HG03521 (cell line): ENCODE data around the gene C6orf132.
"Not testable (repeated sequence)": the region's sequence is repeated elsewhere in the genome, so short reads cannot be mapped to it uniquely, and the experiment has no call there.

Experiments
- ATAC-seq: cut with Tn5 transposase; IDR thresholded peaks from one replicate; pipeline ENCODE4 v1.9.1; 2021; ENCODE audit warnings: mild to moderate bottlenecking, moderate library complexity; ENCODE audit not compliant: unreplicated experiment

C6orf132 gene

DNA sequence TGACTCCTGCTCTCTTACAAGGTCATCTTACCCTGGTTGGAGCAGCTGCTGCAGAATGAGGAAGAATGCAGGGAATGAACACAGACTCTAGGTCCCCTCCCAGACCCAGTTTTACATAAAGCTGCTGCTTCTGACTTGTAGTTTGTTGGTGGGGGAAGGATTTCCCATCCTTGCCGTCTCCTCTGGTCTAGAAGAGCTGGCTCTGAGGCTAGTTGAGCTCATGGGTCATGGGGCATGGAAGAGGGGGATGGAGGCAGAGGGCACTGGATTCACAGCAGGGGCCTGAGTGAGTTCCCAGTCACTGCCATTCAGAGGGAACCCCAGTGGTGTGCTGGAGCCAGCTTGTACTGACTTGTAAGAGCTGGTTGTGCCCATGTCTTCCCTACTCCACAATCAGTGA is 21.6 kb upstream of the C6orf132 start:
- ATAC-seq = no peak

DNA sequence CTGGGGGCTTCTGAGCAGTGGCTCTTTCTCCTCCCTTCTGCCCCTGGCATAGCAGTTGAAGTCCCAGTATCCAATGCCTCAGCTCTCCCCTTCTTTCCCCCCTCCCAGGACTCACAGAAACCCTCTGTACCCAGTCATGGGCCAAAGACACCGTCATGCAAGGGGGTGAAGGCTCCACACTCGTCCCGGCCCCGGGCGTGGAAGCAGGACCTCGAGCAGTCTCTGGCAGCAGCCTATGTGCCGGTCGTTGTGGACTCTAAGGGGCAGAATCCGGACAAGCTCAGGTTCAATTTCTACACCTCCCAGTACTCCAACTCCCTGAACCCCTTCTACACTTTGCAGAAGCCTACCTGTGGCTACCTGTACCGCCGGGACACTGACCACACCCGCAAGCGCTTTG is 20.4 kb upstream of the C6orf132 start:
- ATAC-seq = no peak

GRCh38 chr6:42162384-42162783 is 20.0 kb upstream of the C6orf132 start:
- no peak for ATAC-seq

- no peak for ATAC-seq
Measured at GRCh38 chr6:42159431-42160024, 17.1 kb upstream of the C6orf132 start.

- no peak for ATAC-seq
Measured at GRCh38 chr6:42158631-42159030, 16.2 kb upstream of the C6orf132 start.

GRCh38 chr6:42158011-42158410 is 15.6 kb upstream of the C6orf132 start:
- no peak for ATAC-seq

DNA sequence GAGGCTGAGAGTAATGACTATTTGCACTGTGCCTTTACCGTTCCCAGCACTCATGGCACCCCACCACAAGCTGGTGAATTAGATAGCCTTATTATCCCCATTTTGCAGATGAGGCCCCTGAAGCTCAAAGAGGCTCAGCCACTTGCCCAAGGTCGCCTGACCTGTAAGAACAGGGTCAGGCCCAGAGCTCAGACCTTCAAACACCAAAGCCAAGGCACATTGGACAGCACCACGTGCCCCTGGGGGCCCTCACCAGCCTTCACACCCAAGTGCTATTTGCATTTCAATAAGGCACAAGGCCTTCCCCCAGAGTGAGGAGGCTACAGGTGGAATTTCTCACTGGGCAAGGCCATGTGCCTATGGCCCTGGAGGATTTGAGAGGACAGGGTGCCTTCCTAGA is 14.2 kb upstream of the C6orf132 start:
- ATAC-seq = no peak

GRCh38 chr6:42155293-42155692 is 12.9 kb upstream of the C6orf132 start:
- ATAC-seq = no peak

DNA sequence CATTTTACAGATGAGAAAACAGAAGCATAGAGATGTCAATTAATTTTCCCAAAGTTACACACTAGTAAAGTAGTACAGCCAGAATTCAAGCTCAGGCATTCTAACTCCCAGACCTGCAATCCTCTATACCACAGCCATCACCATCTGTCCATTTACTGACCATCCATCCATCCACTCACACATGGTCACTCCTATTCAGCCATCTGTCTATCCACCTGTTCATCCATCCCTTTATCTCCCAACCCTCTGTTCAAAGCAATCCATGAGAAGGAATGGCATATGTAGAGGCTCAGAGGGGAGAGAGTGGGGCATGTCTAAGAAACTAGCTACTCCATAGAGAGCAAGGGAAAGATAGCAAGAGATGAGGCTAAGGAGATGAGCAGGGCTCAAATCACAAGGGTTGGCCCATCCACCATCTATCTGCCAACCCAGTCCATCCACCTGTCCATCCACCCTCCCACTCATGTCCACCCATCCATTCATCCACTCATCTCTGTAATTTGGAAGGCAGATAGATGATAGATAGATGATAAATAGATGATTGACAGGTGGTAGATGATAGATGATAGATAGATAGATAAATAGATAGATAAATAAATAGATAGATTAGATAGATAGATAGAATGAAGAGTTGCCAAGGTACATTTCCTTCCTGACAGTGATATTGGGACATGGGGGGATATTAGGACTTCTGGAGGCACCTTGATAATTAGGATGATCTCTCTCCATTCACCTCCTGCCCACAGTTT is 12.2 kb upstream of the C6orf132 start:
- ATAC-seq = no peak

DNA sequence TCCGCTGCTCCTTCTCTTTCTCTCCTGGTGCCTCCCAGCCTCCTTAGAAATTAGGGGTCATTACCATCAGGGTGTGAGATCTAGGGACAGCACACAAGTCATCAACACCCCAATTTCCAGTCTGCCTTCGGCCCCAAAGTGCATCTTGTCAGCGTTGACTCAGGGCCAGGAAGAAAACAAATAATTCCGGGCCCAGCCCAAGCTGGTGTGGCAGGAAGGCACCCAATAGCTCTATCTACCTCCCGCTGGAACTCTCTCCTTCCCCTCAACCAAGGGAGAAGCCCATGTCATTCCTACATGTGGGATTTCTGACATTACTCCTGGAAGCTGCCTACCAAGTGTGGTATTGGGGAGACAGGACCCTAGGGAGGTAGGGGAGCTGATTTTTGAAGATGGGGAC is 11.5 kb upstream of the C6orf132 start:
- no peak for ATAC-seq

DNA sequence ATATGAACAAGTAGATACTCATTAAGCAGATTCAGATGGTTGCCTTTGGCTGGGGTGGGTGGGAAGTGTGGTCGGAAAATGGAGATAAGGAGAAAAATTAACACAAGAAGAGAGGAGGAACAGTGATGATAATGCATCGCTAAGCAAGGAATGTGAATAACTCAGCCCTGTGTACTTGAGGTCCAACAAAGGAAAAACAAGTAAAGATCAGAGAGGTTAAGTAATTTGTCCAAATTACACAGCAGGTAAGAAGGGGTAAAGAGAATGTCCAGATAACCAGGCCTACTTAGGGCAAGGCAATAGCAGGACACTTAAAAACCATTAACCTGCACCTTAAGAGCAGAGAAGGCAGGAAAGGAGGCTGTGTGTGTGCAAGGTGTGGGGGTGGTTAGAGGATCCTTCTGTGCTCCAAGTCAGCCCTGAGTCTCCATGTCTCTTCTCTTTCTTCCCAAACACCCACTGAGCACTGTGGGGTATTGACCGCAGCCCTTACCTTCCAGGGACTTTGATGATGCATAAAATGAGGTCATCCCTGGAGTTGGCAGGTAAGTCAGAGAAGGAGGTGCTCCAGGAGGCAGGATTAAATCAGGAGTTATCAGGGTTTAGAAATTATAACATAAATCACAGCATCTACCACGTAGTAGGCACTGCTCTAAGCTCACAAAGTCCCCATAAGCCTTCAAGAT is 10.3 kb upstream of the C6orf132 start:
- not testable (repeated sequence) for ATAC-seq

GRCh38 chr6:42152024-42152423 is 9.6 kb upstream of the C6orf132 start:
- no peak for ATAC-seq

- no peak for ATAC-seq
Measured at GRCh38 chr6:42150254-42150653, 7.8 kb upstream of the C6orf132 start.

- no peak for ATAC-seq
Measured at GRCh38 chr6:42148058-42148457, 5.6 kb upstream of the C6orf132 start.

- ATAC-seq = no peak
Measured at GRCh38 chr6:42147138-42147562, 4.7 kb upstream of the C6orf132 start.

GRCh38 chr6:42141603-42142117 is 760 bp downstream of the C6orf132 start:
- ATAC-seq = no peak

DNA sequence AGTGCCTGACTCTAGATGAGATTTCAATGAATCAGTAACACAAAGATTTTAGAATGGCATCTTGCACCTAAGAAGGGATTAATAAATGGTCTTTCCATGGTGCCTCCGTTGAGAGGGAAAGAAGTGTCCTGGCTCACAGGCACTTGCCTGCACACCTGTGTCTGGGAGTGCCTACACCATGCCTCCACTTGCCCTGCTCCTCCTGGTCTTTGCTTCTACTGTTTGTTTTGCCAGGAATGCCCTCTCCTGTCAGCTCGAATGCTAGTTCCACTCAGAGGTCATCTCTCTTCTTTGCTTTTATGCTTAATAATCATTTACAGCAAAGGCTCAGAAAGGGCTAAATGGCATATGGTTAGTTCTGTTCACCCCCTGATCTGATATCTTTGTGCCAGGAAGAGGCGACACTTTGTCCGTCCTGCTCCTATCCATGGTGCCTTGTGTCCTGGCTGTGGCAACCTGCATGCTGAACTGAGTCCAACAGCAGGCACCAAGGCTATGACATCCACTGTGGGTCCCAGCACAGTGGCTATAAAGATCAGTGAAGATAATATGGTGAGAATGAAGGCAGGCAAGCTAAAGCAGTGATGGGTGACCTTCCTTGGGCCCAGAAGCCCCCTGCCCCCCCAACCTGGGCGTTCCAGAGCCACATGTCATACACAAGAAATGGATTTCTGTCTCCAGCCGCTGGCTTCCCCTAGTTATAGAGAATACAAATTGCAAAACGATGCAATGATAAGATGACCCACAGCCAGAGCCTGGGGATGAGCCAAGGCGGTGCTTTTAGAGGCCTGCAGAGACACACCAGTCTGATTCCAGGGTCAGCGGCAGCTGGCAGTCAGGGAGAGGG is 1.4 kb downstream of the C6orf132 start:
- no peak for ATAC-seq

GRCh38 chr6:42140032-42140431 is 2.4 kb downstream of the C6orf132 start:
- no peak for ATAC-seq

DNA sequence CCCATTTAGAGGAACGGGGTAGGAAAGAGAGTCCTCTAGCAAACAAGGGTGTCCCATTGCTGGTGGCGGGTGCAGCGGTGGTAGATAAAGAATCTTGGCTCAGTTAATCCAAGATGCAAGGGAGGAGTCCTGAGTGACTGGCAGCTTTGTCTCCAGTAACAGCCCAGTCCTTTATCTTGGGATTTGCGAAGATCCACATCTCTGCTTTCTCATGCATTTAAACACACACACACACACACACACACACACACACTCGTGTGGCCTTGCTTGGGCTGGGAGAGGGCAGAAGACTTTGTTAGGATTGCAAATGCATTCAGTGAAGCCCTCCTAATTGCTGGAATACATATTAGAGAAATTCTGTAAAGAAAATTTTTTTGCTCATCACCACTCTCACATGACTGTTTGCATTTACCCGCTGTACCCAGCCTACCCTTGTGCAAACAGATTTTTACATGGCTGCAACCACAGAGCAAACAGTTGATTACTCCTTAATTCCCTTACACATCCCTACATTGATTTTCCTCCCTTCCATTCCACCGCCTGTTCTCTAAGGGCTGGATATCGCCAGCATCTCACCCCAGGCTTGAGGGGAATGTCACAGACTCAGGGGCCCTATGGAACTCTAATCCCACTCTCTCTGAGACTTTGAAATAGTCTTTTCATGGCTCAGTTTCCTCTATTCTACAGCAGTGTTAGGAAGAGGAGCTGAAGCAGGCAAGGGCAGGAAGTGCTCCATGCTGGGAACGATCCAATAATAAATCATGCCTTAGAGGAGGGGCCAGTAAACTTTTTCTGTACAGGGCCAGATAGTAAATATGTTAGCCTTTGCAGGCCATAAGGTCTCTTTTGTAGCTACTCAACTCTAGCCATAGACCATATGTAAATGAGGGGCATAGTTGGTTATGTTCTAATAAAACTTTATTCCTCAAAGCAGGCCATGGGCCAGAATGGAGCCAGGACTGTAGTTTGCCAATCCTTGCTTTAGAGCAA is 3.5 kb downstream of the C6orf132 start:
- ATAC-seq = no peak

- no peak for ATAC-seq
Measured at GRCh38 chr6:42138190-42138589, 4.2 kb downstream of the C6orf132 start.
